OCI-LY7 (cell line): ENCODE measurements around the gene CCDC184. TPM values are rescaled to one million over a fixed set of nuclear protein-coding genes. Genes with fewer than 3 reads are reported as not detected.
"Not testable (repeated sequence)": the region's sequence is repeated elsewhere in the genome, so short reads cannot be mapped to it uniquely, and the experiment has no call there.

Experiments used
- BruUV-seq: library from RNA; stranded (reverse); fragments of 400-500 nt; replicated peaks from 2 replicates; lab custom pipeline; 2021; lab: Mats Ljungman, UMichigan
- CTCF ChIA-PET: fragments of 300-600 bp; sonication (Branson Sonifier 250); formaldehyde crosslinking; loops from one replicate; lab custom pipeline; 2022; ENCODE audit warnings: antibody characterized with exemption; ENCODE audit not compliant: unreplicated experiment; lab: Charles Lee
- POLR2A ChIA-PET: fragments of 300-600 bp; sonication (Branson Sonifier 250); formaldehyde crosslinking; loops from one replicate; lab custom pipeline; 2022; ENCODE audit warnings: antibody characterized with exemption; lab: Charles Lee
- DNase-seq: peaks from one replicate; pipeline ENCODE4 v3.0.0-alpha.2; 2015; ENCODE audit warnings: low spot score
- H2AFZ ChIP-seq: fragments of 200-600 bp; sonication (generic), shearing (Covaris generic); 2 replicates; pipeline ENCODE4 v1.6.1; 2014; ENCODE audit warnings: mild to moderate bottlenecking, antibody characterized with exemption, low read length, moderate library complexity
- H3K27ac ChIP-seq: fragments of 200-600 bp; sonication (generic); 2 replicates; pipeline ENCODE4 v1.5.1; 2014; ENCODE audit warnings: mixed run types, low read depth, mild to moderate bottlenecking, moderate library complexity, low read length, inconsistent platforms; ENCODE audit not compliant: poor library complexity, severe bottlenecking
- H3K36me3 ChIP-seq: fragments of 200-600 bp; sonication (generic); 2 replicates; pipeline ENCODE4 v1.6.1; 2014; ENCODE audit warnings: mild to moderate bottlenecking, antibody characterized with exemption, low read length, moderate library complexity, mixed read lengths; ENCODE audit not compliant: insufficient read depth
- H3K4me1 ChIP-seq: fragments of 200-600 bp; sonication (generic); 2 replicates; pipeline ENCODE4 v1.5.1; 2014; ENCODE audit warnings: mild to moderate bottlenecking, low read length; ENCODE audit not compliant: insufficient read depth, poor library complexity, severe bottlenecking
- H3K4me2 ChIP-seq: fragments of 200-600 bp; sonication (generic); 2 replicates; pipeline ENCODE4 v1.6.1; 2014; ENCODE audit warnings: mild to moderate bottlenecking, low read length
- H3K4me3 ChIP-seq: fragments of 200-600 bp; sonication (generic); 2 replicates; pipeline ENCODE4 v1.5.1; 2014; ENCODE audit warnings: mild to moderate bottlenecking, low read depth, low read length; ENCODE audit not compliant: poor library complexity, severe bottlenecking
- H3K79me2 ChIP-seq: fragments of 200-600 bp; sonication (generic); 2 replicates; pipeline ENCODE4 v1.6.1; 2016; ENCODE audit warnings: low read depth, mild to moderate bottlenecking, low read length, moderate library complexity, mixed read lengths; ENCODE audit not compliant: insufficient read depth
- H3K9me2 ChIP-seq: fragments of 200-600 bp; sonication (generic); 2 replicates; pipeline ENCODE4 v1.6.1; 2016; ENCODE audit warnings: mild to moderate bottlenecking, low read length, mixed read lengths; ENCODE audit not compliant: insufficient read depth
- H3K9me3 ChIP-seq: fragments of 200-600 bp; sonication (generic); 2 replicates; pipeline ENCODE4 v1.6.1; 2014; ENCODE audit warnings: mild to moderate bottlenecking, mixed run types, low read length, mixed read lengths
- H4K20me1 ChIP-seq: fragments of 200-600 bp; sonication (generic); 2 replicates; pipeline ENCODE4 v1.6.1; 2014; ENCODE audit warnings: mild to moderate bottlenecking, antibody characterized with exemption, low read length, moderate library complexity, mixed read lengths; ENCODE audit not compliant: insufficient read depth
- intact Hi-C: fragments of 100-400 bp; cut with micrococcal nuclease; formaldehyde crosslinking; loops from one replicate; pipeline ENCODE4 v1.10.0; 2022; ENCODE audit not compliant: unreplicated experiment
- total RNA-seq, 2 experiments: library from RNA; depleted of rRNA in 1 of 2; stranded (reverse); fragments of >200 nt in 1 of 2; shearing (Covaris generic) in 1 of 2; gene quantifications; 2 replicates each; pipeline ENCODE4 v1.2.3, GENCODE V29; 2014 to 2022

Gene CCDC184
- total RNA-seq, 2 experiments from 2014 or later, result not detected

GRCh38 chr12:48231169-48231958, 47.9 kb downstream of the CCDC184 start:
- H3K4me1 ChIP-seq, H2AFZ ChIP-seq, H3K79me2 ChIP-seq, H3K36me3 ChIP-seq, DNase-seq, CTCF ChIA-PET, H3K9me3 ChIP-seq, intact Hi-C loops, BruUV-seq, H3K9me2 ChIP-seq, H3K27ac ChIP-seq, H4K20me1 ChIP-seq, H3K4me3 ChIP-seq, H3K4me2 ChIP-seq: not testable (repeated sequence)
- POLR2A ChIA-PET, result interaction anchor here (0.5 to 1.2 kb wide), 6 partner anchors 8 to 1097 kb away, joined by 3 to 6 read pairs (median 3); no protein-coding TSS in a partner anchor

Other genes starting within 250 kb of the CCDC184 start
- gene TMEM106C, start 220.0 kb upstream of the CCDC184 start, total RNA-seq (2014; rRNA removed; shearing (Covaris generic)), result 158 and 182 TPM in 2 replicates
- gene TMEM106C, start 220.0 kb upstream of the CCDC184 start, total RNA-seq (2022), result 123 and 129 TPM in 2 replicates
- gene COL2A1, start 179.2 kb upstream of the CCDC184 start, total RNA-seq (2014; rRNA removed; shearing (Covaris generic)), result 0.03 TPM in 1 of 2 replicates, not detected in the other
- 0.08 TPM in 1 of 2 replicates, not detected in the other for gene COL2A1, start 179.2 kb upstream of the CCDC184 start, total RNA-seq (2022)
- 29.9 and 48.3 TPM in 2 replicates for gene SENP1, start 77.6 kb upstream of the CCDC184 start, total RNA-seq (2014; rRNA removed; shearing (Covaris generic))
- 54.7 and 63.5 TPM in 2 replicates for gene SENP1, start 77.6 kb upstream of the CCDC184 start, total RNA-seq (2022)
- 37.4 and 42.3 TPM in 2 replicates for gene PFKM, start 64.3 kb upstream of the CCDC184 start, total RNA-seq (2014; rRNA removed; shearing (Covaris generic))
- 72.5 and 80.1 TPM in 2 replicates for gene PFKM, start 64.3 kb upstream of the CCDC184 start, total RNA-seq (2022)
- gene ASB8, start 26.1 kb upstream of the CCDC184 start, total RNA-seq (2014; rRNA removed; shearing (Covaris generic)), result 19.9 and 26.6 TPM in 2 replicates
- gene ASB8, start 26.1 kb upstream of the CCDC184 start, total RNA-seq (2022), result 39.3 and 41.5 TPM in 2 replicates
- not detected in 2 replicates for gene OR10AD1, start 19.6 kb downstream of the CCDC184 start, total RNA-seq (2014; rRNA removed; shearing (Covaris generic))
- gene OR10AD1, start 19.6 kb downstream of the CCDC184 start, total RNA-seq (2022), result not detected in 2 replicates
- gene ZNF641, start 167.3 kb downstream of the CCDC184 start, total RNA-seq (2014; rRNA removed; shearing (Covaris generic)), result 11.8 and 21.2 TPM in 2 replicates
- gene ZNF641, start 167.3 kb downstream of the CCDC184 start, total RNA-seq (2022), result 10.6 and 11.1 TPM in 2 replicates